ES-I3 (cell line): ENCODE results near the gene ARMH4.

ENCODE experiments used
- H3K36me3 ChIP-seq: 2 replicates; pipeline ENCODE4 v1.6.1; 2013; ENCODE audit warnings: mild to moderate bottlenecking, low read length, control low read depth, moderate library complexity; ENCODE audit not compliant: insufficient read depth
- H3K4me1 ChIP-seq: 2 replicates; pipeline ENCODE4 v1.6.1; 2013; ENCODE audit warnings: mild to moderate bottlenecking, control low read depth, low read length; ENCODE audit not compliant: insufficient read depth
- H3K9ac ChIP-seq: 2 replicates; pipeline ENCODE4 v1.6.1; 2013; ENCODE audit warnings: low read depth, mild to moderate bottlenecking, low read length, moderate library complexity
- H3K9me3 ChIP-seq: 2 replicates; pipeline ENCODE4 v1.6.1; 2013; ENCODE audit warnings: mild to moderate bottlenecking, low read length, moderate library complexity; ENCODE audit not compliant: control insufficient read depth, insufficient read depth

ARMH4 gene

GRCh38 chr14:58099682-58100081 is 52.3 kb downstream of the ARMH4 start:
- Histone ChIP-seq H3K36me3 (no peaks in the 10 kb centered on the region), H3K4me1 (peaks cover 4% of the 10 kb centered on the region; the same call in 1 of the 2 replicates), H3K9ac (no peak overlapping the region), H3K9me3 (no peaks in the 10 kb centered on the region)

- no peaks in the 10 kb centered on the region for H3K9me3 ChIP-seq
- peaks cover 4% of the 10 kb centered on the region; the same call in 1 of the 2 replicates for H3K4me1 ChIP-seq
- no peak overlapping the region for H3K9ac ChIP-seq
- no peaks in the 10 kb centered on the region for H3K36me3 ChIP-seq
Observed at GRCh38 chr14:58098507-58098906, 53.5 kb downstream of the ARMH4 start.

GRCh38 chr14:58096731-58097130 is 55.3 kb downstream of the ARMH4 start:
- Histone ChIP-seq H3K9me3 (no peaks in the 10 kb centered on the region), H3K36me3 (no peaks in the 10 kb centered on the region), H3K9ac (no peak overlapping the region), H3K4me1 (peaks cover 4% of the 10 kb centered on the region; the same call in 1 of the 2 replicates)

GRCh38 chr14:58091883-58092630 is 60.0 kb downstream of the ARMH4 start:
- Histone ChIP-seq H3K9me3 (no peaks in the 10 kb centered on the region), H3K36me3 (no peaks in the 10 kb centered on the region), H3K9ac (no peak overlapping the region), H3K4me1 (no peaks in the 10 kb centered on the region)

GRCh38 chr14:58089612-58090011 is 62.4 kb downstream of the ARMH4 start:
- Histone ChIP-seq H3K36me3 (no peaks in the 10 kb centered on the region), H3K9me3 (no peaks in the 10 kb centered on the region), H3K4me1 (no peaks in the 10 kb centered on the region), H3K9ac (no peak overlapping the region)

GRCh38 chr14:58088961-58089360 is 63.1 kb downstream of the ARMH4 start:
- Histone ChIP-seq H3K4me1 (no peaks in the 10 kb centered on the region), H3K9me3 (no peaks in the 10 kb centered on the region), H3K9ac (no peak overlapping the region), H3K36me3 (no peaks in the 10 kb centered on the region)

- peaks cover 13% of the 10 kb centered on the region for H3K4me1 ChIP-seq
- no peaks in the 10 kb centered on the region for H3K9me3 ChIP-seq
- H3K9ac ChIP-seq: no peak overlapping the region
- no peaks in the 10 kb centered on the region for H3K36me3 ChIP-seq
Observed at GRCh38 chr14:58085877-58086276, 66.1 kb downstream of the ARMH4 start.

- no peaks in the 10 kb centered on the region for H3K9me3 ChIP-seq
- no peak overlapping the region for H3K9ac ChIP-seq
- no peaks in the 10 kb centered on the region for H3K36me3 ChIP-seq
Observed at GRCh38 chr14:58082491-58083098, 69.4 kb downstream of the ARMH4 start.

GRCh38 chr14:58082011-58082410 is 70.0 kb downstream of the ARMH4 start:
- H3K9ac ChIP-seq: no peak overlapping the region
- peaks cover 31% of the 10 kb centered on the region for H3K4me1 ChIP-seq
- no peaks in the 10 kb centered on the region for H3K9me3 ChIP-seq
- no peaks in the 10 kb centered on the region for H3K36me3 ChIP-seq

More at GRCh38 chr14:58082491-58083098, 69.4 kb downstream of the ARMH4 start:
- peaks cover 30% of the 10 kb centered on the region for H3K4me1 ChIP-seq

- H3K9me3 ChIP-seq: no peaks in the 10 kb centered on the region
- no peak overlapping the region for H3K9ac ChIP-seq
- H3K4me1 ChIP-seq: peaks cover 36% of the 10 kb centered on the region
- no peaks in the 10 kb centered on the region for H3K36me3 ChIP-seq
Observed at GRCh38 chr14:58078471-58078870, 73.5 kb downstream of the ARMH4 start.

- H3K9ac ChIP-seq: no peak overlapping the region
Observed at GRCh38 chr14:58078068-58078467, 73.9 kb downstream of the ARMH4 start.

GRCh38 chr14:58077621-58078020 is 74.4 kb downstream of the ARMH4 start:
- H3K36me3 ChIP-seq: no peaks in the 10 kb centered on the region
- peaks cover 31% of the 10 kb centered on the region for H3K4me1 ChIP-seq
- H3K9me3 ChIP-seq: no peaks in the 10 kb centered on the region
- no peak overlapping the region for H3K9ac ChIP-seq

More at GRCh38 chr14:58078068-58078467, 73.9 kb downstream of the ARMH4 start:
- Histone ChIP-seq H3K36me3 (no peaks in the 10 kb centered on the region), H3K4me1 (peaks cover 35% of the 10 kb centered on the region), H3K9me3 (no peaks in the 10 kb centered on the region)

GRCh38 chr14:58073516-58073915 is 78.5 kb downstream of the ARMH4 start:
- Histone ChIP-seq H3K9ac (no peak overlapping the region), H3K36me3 (no peaks in the 10 kb centered on the region), H3K4me1 (peaks cover 13% of the 10 kb centered on the region), H3K9me3 (no peaks in the 10 kb centered on the region)

GRCh38 chr14:58072288-58073071 is 79.5 kb downstream of the ARMH4 start:
- H3K36me3 ChIP-seq: no peaks in the 10 kb centered on the region
- peak overlapping the region; percentile 39; the same call in 1 of the 2 replicates for H3K9ac ChIP-seq
- H3K9me3 ChIP-seq: no peaks in the 10 kb centered on the region
- H3K4me1 ChIP-seq: peaks cover 5% of the 10 kb centered on the region
